ENCODE measurements around the gene ZNF726.

- no peak for TF ChIP-seq CTCF (IDR thresholded peaks at IDR 0.05)
- no peak for TF ChIP-seq EZH2 (IDR thresholded peaks at IDR 0.05; ENCODE audit: borderline replicate concordance, insufficient read depth, low read depth, low read length, poor library complexity, severe bottlenecking)
Observed at GRCh38 chr19:23867895-23868294, 46.8 kb upstream of the ZNF726 start.
